ENCODE measurements around the gene BCDIN3D. TPM values are rescaled to one million over a fixed set of nuclear protein-coding genes. Genes with fewer than 3 reads are reported as not detected.

BCDIN3D gene
- total RNA-seq, 4 donors from 2014 or later = 1.9 to 3.4 (median 2.7) TPM

- TF ChIP-seq CTCF (IDR thresholded peaks at IDR 0.05; ENCODE audit: low read depth) = no peak
Measured at GRCh38 chr12:49796606-49797448, 46.1 kb downstream of the BCDIN3D start.

- TF ChIP-seq CTCF (IDR thresholded peaks at IDR 0.05; ENCODE audit: low read depth) = no peak
Measured at GRCh38 chr12:49796155-49796554, 46.8 kb downstream of the BCDIN3D start.

GRCh38 chr12:49795654-49796105 is 47.2 kb downstream of the BCDIN3D start:
- no peak for TF ChIP-seq CTCF (IDR thresholded peaks at IDR 0.05; ENCODE audit: low read depth)

GRCh38 chr12:49794811-49795653 is 47.9 kb downstream of the BCDIN3D start:
- TF ChIP-seq CTCF (IDR thresholded peaks at IDR 0.05; ENCODE audit: low read depth) = no peak

GRCh38 chr12:49794021-49794420 is 48.9 kb downstream of the BCDIN3D start:
- TF ChIP-seq CTCF (IDR thresholded peaks at IDR 0.05; ENCODE audit: low read depth) = no peak

GRCh38 chr12:49793620-49794019 is 49.3 kb downstream of the BCDIN3D start:
- TF ChIP-seq CTCF (IDR thresholded peaks at IDR 0.05; ENCODE audit: low read depth) = no peak

GRCh38 chr12:49792976-49793580 is 49.8 kb downstream of the BCDIN3D start:
- no peak for TF ChIP-seq CTCF (IDR thresholded peaks at IDR 0.05; ENCODE audit: low read depth)
